NCI-H146 (cell line): ENCODE results near the gene ATP1B1.
A peak's percentile ranks its signal among the peaks of the same experiment; 100 is the strongest.

ENCODE experiments used
- DNase-seq: peaks from one replicate; lab custom pipeline; 2025; lab: John Stamatoyannopoulos, UW

ATP1B1 gene

DNA sequence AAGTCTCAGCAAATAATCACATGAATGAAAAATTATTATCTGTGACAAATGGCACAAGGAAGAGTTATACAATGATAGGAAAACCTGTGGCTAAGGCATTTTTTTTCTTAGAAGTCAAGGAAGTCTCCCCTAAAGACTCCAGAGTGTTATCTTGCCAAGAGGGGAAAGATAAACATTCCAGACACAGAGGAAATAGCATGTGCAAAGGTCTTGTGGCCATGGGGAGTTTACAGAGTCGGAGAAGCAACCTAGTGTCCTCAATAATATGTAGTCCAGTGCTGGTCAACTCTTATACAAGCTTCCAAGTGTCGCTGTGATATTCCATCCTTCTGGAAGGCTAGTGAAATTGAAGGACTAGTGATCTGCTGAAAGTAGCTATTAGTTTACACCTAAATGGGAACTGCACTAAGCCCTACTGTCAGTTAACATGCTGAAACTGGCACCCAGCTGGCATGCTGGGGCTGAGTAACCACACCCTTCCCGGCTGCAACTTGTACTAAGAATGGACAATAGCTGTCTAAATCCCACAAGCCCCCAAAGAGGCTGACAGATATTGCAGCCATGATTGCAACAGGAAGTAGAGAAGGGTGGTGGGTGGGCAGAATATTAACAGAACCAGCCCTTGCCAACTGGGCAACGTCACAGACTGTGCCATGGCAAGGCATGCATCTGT is 11.5 kb upstream of the ATP1B1 start:
- no peak for DNase-seq

DNA sequence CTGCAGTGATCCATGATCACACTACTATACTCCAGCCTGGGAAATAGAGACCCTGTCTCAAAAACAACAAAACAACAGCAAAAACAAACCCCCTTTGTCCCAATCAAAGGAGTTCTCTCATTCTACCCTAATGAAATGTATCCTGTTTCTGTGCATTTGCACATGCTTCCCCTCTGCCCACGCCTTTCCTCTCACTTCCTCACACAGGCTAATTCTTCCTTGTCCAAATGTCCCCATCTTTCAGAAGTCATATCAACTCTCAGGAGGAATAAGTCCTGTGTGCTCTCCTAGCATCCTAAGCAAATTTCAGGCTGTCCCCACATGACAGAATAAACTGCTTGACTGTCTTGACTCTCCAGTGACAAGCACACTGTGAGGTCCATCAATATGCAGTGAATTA is 8.1 kb upstream of the ATP1B1 start:
- DNase-seq, result no peak

DNA sequence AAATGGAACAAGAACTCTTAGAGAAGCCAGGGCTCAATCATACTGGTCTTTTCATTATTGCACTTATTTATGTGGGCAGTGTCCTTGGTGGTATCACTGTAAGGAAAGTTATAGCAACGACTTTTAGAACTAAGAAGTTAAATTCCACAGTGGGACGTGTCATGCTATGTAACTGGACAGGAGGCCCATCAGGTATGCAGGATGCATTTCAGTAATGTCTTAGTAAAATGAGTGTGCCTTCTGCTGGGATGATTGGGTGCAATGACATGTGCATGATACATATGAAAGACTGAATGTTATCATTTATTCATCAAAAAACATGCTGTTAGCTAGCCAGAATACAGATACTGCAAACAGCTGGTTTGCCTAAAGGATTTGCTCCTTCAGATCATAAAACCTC is 6.9 kb upstream of the ATP1B1 start:
- no peak for DNase-seq

DNA sequence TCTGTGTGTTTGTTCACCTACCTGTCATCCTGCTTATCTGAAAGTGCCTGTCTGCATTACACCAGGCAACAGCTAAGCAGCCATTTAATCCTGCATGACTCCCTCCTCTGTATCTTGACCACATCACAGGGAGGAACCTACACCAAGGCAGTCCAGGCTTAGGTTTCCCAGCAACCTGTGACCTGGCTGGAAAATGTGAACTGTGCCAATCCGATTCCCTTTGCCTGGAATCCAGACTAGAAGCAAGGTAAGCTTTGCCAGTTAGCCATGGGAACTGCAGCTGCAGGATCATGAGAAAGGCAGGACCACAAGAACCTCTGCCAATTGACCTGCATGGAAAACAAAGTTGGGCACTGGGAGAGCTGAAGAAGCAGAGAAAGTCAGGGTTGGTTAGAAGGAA is 6.3 kb upstream of the ATP1B1 start:
- no peak for DNase-seq

DNA sequence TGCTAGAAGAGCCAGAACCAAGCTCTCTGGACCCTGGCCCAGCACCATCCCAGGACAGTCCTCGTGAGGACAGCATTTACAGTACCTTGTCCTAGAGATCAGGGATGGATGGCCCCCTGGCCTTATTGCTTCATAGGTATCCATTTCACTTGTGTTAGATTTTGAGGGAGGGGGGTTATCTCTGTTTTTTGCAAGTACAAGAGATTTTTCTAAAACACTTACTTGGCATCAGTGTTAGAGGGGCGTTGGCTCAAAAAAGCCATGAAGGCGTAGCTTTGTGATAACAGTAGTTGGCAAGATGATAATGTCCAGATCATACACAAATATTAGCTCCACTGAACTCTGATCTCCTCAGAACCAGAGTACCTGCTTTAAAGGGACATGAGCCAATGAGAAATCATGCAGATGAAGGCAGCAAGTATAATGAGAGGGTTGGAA is 5.8 kb upstream of the ATP1B1 start:
- DNase-seq, result no peak

DNA sequence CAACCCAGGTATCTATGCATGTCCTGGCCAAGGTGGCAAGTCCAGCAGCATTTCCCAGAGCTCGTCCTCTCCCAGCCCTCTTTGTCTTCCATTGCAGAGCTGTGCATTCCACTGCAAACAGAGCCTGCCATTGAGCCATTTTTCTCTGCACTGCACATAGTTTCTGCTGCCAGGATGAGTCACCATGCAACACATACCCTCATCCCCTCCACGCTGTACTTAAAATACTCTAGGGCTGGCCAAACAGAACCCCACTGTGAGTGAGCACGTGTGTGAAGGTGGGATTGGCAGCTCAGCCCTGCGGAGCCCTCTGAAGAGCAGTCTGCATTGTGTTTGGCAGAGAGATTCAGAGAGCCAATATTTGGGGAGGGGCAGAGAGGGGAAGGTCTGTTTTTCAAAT is 3.9 kb upstream of the ATP1B1 start:
- peak; percentile 60 for DNase-seq

DNA sequence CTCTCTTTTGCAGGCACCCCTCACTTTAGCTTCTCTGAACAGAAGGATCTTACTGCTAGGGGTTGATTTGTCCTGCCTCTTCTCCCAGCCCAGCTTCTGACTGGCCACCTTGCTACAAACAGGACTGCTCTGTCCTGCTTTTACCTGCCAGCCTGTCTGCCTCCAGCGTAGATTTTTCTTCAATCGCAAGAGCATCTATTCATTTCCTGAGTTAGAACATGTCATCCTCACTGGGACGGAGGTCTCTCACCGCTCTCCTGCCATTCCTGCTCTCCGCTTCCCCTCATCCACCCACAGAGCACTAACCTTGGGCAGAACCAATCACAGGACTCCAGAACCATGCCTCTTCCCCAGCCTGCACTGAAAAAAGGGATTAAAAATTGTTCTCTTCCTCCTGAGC is 3.5 kb upstream of the ATP1B1 start:
- DNase-seq, result no peak

DNA sequence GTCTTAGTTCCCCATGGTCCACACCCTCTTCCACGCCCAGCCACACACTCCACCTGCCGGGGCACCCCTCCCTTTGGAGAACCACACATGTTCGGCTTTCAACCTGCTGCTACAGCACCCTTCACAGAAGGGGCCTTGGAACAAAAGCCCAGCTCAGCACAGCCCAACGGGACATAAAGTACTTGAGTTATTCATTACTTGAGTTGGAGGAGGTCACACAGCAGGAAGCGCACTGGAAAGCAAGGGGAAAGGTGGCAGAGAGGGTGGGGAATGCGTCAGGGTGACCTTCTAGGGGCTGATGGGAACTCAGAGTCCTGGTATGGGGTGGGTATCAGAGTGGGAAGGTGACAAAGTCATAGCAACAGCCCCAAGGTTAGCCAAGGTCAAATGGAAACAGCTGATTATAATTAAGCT is 3.0 kb upstream of the ATP1B1 start:
- DNase-seq, result no peak

DNA sequence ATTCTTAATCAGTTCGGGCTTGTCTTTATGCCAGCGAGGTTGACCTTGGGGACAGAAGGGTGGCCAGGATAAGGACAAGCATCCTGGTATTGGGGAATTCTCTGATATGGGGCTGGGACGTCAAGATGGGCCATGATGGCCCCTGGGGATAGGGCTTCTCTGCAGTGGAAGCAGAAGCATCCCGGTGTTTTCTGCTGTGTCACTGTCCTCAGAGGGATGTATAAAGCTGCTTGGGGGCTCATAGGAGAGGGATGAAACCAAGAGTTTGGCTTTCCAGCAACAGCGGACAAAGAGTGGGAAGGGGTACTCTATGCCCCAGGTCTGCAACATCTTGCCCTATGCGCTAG is 1.4 kb upstream of the ATP1B1 start:
- DNase-seq, result no peak

DNA sequence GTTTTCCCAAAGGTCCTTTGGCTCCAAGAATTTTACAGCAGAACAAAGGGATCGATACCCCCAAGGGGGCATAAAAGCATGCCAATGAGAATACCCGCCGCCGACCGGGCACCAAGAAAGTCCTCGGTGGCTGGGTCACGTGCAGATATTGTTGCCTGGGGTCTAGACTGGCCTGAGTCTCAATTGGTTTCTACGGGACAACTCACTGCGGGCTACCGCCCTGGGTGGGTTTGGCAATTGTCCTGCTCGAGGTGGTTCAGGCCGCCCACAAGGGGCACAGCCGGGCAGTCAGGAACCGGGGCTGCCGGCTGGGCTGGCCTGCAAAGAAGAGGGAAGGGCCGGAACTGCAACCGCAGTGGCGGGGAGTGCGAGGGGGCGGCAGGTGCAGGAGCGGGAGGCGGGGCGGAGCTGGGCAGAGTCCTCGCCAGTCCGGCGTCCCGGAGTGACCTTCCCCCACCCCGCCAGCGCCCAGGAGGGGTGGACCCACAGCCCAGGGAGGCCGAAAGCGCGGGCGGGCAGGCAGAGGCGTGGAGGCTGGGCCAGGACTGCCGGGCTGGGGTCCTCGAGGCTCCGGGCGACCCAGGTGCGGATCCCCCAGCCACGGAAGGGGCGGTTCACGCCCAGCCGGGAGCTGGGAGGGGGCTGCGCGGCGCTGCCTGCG is 926 bp upstream of the ATP1B1 start:
- peak; percentile 95 for DNase-seq

DNA sequence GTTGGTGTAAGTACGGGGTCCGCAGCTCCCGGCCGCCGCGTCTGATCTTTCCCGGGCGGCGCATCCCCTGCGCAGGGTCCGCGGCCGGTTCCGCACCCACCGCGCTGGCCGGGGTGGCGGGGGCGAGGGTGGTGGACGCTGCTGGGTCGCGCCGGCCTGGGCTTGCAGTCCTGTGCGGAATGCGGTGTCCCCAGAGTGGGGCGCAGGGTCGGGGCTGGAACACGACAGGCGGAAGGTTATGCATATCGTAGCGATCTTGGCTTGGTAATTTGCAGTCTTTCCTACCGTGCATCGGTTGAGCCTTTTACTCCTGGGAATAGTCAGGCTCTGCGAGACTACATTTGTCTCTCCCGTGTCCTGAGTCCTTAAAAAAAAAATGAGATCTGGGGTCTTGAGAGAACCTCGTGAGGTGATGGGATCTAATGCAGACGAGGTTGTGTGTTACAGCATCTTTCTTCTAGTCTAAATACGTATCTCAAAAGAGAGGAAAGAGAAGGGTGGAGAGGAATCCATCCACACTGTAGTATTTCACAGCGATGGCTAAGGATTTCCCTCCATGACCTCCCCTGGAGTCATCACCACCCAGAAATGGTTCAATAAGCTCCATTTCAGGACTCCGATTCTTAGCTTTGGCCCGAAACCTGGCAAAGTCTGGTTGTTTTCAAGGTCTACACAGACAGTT is 572 bp downstream of the ATP1B1 start:
- DNase-seq, result peak; percentile 52

DNA sequence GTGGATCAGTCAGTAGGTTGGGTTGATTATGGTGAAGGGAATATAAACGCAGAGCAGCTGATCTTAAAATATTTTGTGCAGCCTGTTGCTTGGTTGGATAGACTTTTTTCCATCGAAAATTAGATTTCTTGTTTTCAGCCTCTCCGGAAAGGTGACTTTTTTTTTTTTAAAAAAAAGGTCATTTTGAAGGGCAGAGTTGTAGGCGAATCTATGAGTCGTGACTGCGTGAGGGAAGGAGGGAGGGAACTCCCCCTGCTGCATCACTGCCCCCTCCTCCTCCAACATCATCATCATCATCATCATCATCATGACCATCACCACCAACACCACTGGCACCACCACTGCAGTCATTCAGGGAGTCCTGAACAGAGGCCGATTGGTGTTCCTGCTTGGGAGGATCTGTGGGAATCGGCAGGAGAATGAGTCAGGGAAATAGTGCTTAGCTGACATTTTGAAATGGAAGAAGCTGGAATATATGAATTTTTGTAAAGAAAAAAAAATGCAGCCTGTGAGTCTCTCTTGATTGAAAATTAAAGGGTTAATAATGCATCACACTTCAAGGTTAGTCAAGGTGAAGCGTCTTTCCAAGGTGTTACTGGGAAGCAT is 1.2 kb downstream of the ATP1B1 start:
- no peak for DNase-seq

DNA sequence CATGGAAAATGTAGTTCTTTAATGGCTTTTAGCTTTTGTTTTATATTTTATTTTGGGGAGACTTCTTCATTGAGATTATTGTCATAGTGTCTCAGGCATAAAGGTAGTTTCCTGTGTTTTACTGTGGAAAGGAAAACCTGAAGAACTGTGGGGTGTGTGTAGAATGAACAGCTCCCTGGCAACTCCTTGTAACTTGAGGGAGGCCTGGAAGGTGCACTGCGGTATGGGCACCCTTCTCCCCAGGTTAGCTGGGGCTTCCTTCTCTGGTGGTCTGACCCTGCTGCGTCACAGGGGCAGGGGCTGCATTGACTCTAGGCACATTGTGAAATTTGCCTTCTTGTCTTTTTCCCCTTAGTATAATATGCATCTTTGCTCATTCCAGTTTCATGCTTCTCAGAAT is 1.7 kb downstream of the ATP1B1 start:
- DNase-seq, result no peak

DNA sequence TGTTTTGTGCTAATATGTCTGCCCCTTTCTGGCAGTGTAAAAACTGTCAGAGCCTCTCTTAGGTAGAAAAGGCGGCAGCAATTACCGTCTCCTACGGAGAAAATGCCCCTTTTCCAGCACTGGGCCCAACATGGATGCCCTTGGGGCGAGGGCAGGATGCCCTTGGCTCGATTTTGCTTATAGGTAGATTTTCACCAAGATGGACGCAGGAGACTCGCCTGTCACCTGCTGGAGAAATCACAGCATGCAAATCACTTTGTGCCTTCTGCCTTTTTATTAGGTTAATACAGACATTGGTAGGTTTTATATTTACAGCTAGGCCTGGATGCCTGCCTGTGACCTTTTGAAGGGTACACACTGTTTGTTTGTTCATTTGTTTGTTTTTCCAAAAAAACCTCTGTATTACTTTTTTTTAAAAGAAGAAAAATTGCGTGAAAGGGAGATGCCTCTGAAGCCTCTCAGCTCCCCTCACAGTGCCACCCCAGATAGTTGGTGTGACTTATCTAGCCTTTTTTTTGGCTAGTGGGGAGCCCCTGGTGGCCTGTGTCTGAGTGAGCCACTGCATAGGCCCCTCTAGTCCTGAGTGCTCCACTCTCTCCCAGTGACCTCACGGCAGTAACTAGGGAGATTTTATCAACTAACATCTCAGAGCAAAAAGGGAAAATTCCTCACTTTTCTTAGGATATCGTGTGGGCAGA is 2.5 kb downstream of the ATP1B1 start:
- DNase-seq, result peak; percentile 51

DNA sequence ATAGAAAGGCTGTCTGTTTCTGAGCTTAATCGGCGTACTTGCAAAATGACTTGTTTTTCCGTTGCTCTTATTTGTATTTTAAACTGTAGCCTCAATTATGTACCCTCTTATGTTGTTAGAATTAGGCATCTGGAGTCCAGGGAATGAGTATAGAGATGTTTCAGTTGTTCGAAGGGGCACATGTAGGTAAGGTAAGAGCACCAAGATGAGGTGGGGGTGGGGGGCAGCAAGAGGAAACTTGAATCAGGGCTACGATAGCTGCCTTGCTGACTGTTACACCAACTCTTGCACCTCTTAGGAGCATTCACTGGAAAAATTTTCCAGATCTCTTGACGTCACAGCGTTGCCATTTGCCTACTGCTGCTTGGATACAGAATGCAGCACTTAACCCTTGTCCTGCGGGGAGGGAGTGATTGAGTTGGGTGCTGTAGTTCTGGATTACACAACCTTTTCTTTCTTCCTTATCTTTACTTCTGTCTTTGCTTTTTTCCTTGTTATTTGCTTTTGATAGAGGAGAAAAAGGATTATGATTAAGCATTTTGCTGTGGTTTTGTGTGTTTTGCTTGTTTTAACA is 3.2 kb downstream of the ATP1B1 start:
- peak; percentile 47 for DNase-seq

DNA sequence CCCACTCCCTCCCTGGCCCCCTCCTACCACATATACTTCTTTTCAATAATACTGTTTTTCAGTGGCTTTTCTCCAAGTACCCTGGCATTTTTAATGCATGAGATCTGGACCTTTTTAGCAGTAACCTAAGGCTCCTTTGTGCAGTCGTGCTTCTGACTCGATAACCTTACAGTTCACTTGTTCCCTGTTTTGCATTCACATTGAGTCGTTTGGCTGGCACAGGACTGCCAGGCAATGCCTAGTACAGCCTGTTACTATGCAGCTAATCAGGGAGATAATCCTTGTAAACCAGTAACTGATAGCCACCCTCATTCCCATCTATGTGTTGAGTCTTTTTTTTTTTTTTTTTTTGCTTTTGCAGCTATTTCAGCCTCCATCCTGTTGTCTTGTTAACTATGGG is 3.7 kb downstream of the ATP1B1 start:
- DNase-seq, result no peak

DNA sequence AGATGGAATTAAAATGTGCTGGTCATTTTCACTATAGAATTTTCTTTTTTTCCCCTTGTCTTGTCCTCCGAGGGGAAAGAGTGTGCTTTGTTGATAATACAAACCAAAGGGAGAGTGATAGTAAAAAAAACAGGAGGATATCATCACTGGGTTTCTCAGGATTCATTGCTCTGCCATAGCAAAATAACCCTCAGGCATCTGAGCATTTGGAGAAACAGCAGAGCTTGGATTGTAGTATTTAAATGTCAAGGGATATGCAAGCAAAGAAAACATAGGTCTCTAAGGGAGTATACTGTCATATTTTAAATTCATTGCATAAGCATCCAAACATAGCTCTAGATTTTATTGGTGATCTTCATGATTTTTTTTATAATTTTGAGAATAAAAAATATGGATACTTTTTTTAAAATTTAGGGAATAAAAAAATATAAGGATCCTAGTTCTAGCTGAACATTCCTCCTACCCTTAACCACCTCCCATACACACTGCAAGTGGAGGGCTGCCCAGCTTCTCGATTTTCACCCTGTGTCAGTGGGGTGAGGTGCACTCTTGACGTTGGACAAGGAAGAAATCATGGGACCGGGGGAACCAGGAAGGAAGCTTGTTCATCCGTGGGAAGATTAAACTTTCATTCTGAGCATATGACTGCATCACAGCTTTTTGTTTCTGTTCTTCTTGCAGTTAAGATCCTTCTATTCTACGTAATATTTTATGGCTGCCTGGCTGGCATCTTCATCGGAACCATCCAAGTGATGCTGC is 4.4 kb downstream of the ATP1B1 start:
- no peak for DNase-seq

DNA sequence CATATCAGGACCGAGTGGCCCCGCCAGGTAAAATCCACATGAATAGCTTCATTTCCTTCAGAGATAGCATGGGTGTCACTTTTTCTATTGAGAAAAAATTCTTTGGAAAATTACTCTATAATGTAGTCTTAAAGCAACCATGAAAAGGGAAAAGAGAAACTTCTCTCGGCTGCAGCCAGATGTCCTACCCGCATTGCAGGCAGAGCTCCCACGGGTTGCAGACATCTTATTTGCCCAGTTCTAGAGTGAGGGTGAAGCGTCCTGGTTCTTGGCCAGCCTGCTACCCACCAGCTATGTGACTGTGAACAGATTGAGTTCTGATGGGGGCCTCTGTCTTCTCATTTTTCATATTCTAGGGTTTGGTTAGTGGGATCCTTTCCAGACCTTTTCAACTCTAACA is 5.0 kb downstream of the ATP1B1 start:
- DNase-seq, result no peak

DNA sequence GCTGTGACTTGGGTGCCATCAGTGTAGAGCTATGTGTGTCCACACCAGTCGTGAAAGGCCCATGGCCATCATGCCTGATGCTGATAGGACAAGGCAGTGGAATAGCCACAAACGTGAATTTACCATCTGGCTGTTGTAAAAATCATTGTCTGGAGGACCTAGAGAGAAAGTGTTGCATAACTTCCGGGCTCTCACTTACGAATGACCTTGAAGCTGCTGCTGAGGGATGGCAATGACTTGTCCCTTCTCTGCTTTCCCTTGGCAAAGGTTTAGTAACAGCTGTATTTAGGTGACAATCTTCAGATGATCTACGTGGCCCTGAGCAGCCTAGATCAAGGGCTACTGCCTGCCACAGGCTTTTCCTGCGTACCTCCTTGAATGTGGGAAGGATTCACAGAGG is 5.8 kb downstream of the ATP1B1 start:
- DNase-seq, result no peak

DNA sequence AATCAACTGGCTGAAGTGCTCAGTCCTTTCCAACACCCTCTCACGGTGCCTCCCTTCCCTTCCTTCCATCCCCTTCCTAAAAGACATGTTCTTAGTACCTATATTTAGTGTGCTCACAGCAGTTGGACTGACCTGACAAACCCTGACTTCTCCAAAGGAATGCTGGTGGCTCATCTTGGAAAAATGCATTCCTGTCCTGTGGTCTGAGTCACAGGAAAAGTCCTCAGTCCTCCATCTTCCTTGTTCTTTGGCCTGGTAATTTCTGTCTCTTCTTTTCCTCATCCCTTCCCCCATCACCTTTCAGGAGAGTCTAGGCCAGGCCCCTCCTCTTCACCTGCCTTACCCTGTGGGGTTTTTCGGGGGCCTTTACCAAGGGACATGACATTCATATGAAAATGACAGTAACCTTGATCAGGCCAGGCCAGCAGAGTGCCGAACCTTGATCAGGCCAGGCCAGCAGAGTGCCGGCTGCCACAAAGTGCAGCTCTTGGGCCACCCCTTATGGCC is 7.2 kb downstream of the ATP1B1 start:
- no peak for DNase-seq

DNA sequence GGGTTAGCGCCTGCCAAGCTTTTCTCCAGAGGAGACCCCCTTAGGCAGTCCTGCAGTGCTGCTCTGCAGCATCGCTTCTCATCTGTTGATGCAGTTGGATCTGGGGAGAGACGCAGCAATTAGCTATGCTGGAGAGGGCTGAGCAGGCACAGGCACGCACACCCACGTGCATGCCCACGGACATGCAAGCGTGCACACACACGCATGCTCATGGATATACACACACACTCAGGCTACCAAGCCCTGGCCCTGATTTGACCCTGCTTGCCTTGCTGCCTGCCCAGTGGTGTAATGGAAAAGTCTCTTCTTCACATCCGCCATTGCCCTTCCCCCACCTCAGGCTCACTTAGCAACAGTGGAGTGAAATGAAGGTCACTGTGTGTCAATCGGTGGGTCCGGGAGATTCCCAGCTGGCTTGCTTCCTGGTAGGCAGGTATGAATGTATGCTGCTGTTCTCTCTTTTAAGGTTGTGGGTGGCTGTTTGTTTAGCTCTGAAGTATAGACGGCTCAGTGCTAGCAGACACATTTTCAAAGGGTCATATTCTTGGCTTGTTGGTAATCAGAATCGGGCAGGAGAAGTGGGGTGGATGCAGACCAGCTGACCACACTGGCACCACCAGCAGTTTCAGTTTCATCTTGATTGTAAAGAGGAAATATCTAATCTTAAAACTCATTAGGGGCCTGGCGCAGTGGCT is 9.5 kb downstream of the ATP1B1 start:
- no peak for DNase-seq
